HEK293 (cell line): ENCODE data around the gene ABCC3.
A peak's percentile ranks its signal among the peaks of the same experiment; 100 is the strongest.

ENCODE experiments used
- CTCF ChIA-PET: fragments of 350-600 bp; formaldehyde crosslinking; extraction: SDS; loops from one replicate; lab custom pipeline; 2021; ENCODE audit warnings: antibody characterized with exemption; lab: Yijun Ruan, JAX
- POLR2A ChIA-PET: fragments of 300-600 bp; formaldehyde crosslinking; extraction: SDS; loops from one replicate; lab custom pipeline; 2020; ENCODE audit warnings: antibody characterized with exemption, inconsistent platforms; lab: Yijun Ruan, JAX
- H3K27ac ChIP-seq: fragments of 200-500 bp; sonication (Bioruptor generic); 2 replicates; pipeline ENCODE4 v1.5.1; 2014; ENCODE audit warnings: low read depth, low read length, control low read depth, inconsistent platforms; ENCODE audit errors: extremely low read depth
- H3K36me3 ChIP-seq, 2 experiments: fragments of 200-500 bp in 1 of 2; sonication (Bioruptor generic) in 1 of 2; 1 replicate in 1 of 2; 2 replicates in 1 of 2; pipeline ENCODE4 v1.5.1; 2014 to 2017; ENCODE audit warnings: inconsistent platforms in 2 of 2, low read length in 2 of 2; ENCODE audit not compliant: control insufficient read depth in 2 of 2, insufficient read depth in 1 of 2
- H3K4me1 ChIP-seq: fragments of 200-500 bp; sonication (Bioruptor generic); 2 replicates; pipeline ENCODE4 v1.5.1; 2014; ENCODE audit warnings: mild to moderate bottlenecking, low read length, inconsistent platforms; ENCODE audit not compliant: control insufficient read depth, insufficient read depth
- H3K4me3 ChIP-seq: 2 replicates; pipeline ENCODE4 v1.5.1; 2011; ENCODE audit warnings: low read depth, mild to moderate bottlenecking, control low read depth, low read length, moderate library complexity
- H3K9me3 ChIP-seq: fragments of 200-500 bp; sonication (Bioruptor generic); 2 replicates; pipeline ENCODE4 v1.5.1; 2014; ENCODE audit warnings: low read depth, low read length, inconsistent platforms; ENCODE audit not compliant: control insufficient read depth, insufficient read depth
- EGR2 ChIP-seq: fragments of 450-650 bp; formaldehyde crosslinking; IDR thresholded peaks from 2 replicates; pipeline ENCODE4 v1.5.1; 2016; ENCODE audit warnings: low read depth, missing biosample characterization, missing genetic modification characterization
- KLF1 ChIP-seq: fragments of 450-650 bp; formaldehyde crosslinking; IDR thresholded peaks from 2 replicates; pipeline ENCODE4 v1.5.1; 2016; ENCODE audit warnings: missing biosample characterization, missing genetic modification characterization
- KLF9 ChIP-seq: fragments of 450-650 bp; formaldehyde crosslinking; IDR thresholded peaks from 2 replicates; pipeline ENCODE4 v1.5.1; 2016; ENCODE audit warnings: missing biosample characterization, missing genetic modification characterization, low read depth
- MEIS1 ChIP-seq: sonication (generic); formaldehyde crosslinking; IDR thresholded peaks from 2 replicates; pipeline ENCODE4 v1.8.1; 2022; ENCODE audit warnings: missing genetic modification reagents, mild to moderate bottlenecking, borderline replicate concordance
- PATZ1 ChIP-seq: fragments of 450-650 bp; formaldehyde crosslinking; IDR thresholded peaks from 2 replicates; pipeline ENCODE4 v1.5.1; 2016; ENCODE audit warnings: missing biosample characterization, missing genetic modification characterization
- PRDM1 ChIP-seq: fragments of 450-650 bp; formaldehyde crosslinking; IDR thresholded peaks from 2 replicates; pipeline ENCODE4; 2016; ENCODE audit warnings: missing biosample characterization, missing genetic modification characterization
- SCRT1 ChIP-seq: fragments of 450-650 bp; formaldehyde crosslinking; IDR thresholded peaks from 2 replicates; pipeline ENCODE4 v1.5.1; 2016; ENCODE audit warnings: missing biosample characterization, missing genetic modification characterization, borderline replicate concordance
- SP3 ChIP-seq: fragments of 450-650 bp; formaldehyde crosslinking; IDR thresholded peaks from 2 replicates; pipeline ENCODE4 v1.5.1; 2016; ENCODE audit warnings: missing biosample characterization, missing genetic modification characterization
- ZBTB20 ChIP-seq: fragments of 450-650 bp; formaldehyde crosslinking; IDR thresholded peaks from 2 replicates; pipeline ENCODE4 v1.5.1; 2016; ENCODE audit warnings: missing biosample characterization, missing genetic modification characterization
- ZBTB21 ChIP-seq: fragments of 450-650 bp; formaldehyde crosslinking; IDR thresholded peaks from 2 replicates; pipeline ENCODE4 v1.5.1; 2017; ENCODE audit warnings: missing biosample characterization, missing genetic modification characterization
- ZBTB48 ChIP-seq: fragments of 450-650 bp; formaldehyde crosslinking; IDR thresholded peaks from 2 replicates; pipeline ENCODE4 v1.5.1; 2016; ENCODE audit warnings: missing biosample characterization, missing genetic modification characterization
- ZFHX2 ChIP-seq: fragments of 450-650 bp; formaldehyde crosslinking; conservative IDR thresholded peaks from 2 replicates; pipeline ENCODE4 v1.5.1; 2016; ENCODE audit warnings: missing biosample characterization, missing genetic modification characterization
- ZFP41 ChIP-seq: fragments of 450-650 bp; formaldehyde crosslinking; IDR thresholded peaks from 2 replicates; pipeline ENCODE4 v1.5.1; 2016; ENCODE audit warnings: missing biosample characterization, missing genetic modification characterization, borderline replicate concordance
- ZNF10 ChIP-seq: fragments of 450-650 bp; formaldehyde crosslinking; IDR thresholded peaks from 2 replicates; pipeline ENCODE4 v1.5.1; 2017; ENCODE audit warnings: missing biosample characterization, missing genetic modification characterization
- ZNF121 ChIP-seq: fragments of 450-650 bp; formaldehyde crosslinking; IDR thresholded peaks from 2 replicates; pipeline ENCODE4 v1.5.1; 2016; ENCODE audit warnings: missing biosample characterization, missing genetic modification characterization
- ZNF24 ChIP-seq: fragments of 450-650 bp; formaldehyde crosslinking; IDR thresholded peaks from 2 replicates; pipeline ENCODE4 v1.5.1; 2016; ENCODE audit warnings: missing biosample characterization, missing genetic modification characterization
- ZNF354C ChIP-seq: fragments of 450-650 bp; formaldehyde crosslinking; IDR thresholded peaks from 2 replicates; pipeline ENCODE4 v1.5.1; 2016; ENCODE audit warnings: missing biosample characterization, missing genetic modification characterization, low read depth, borderline replicate concordance
- ZNF366 ChIP-seq: fragments of 450-650 bp; formaldehyde crosslinking; conservative IDR thresholded peaks from 2 replicates; pipeline ENCODE4 v1.5.1; 2016; ENCODE audit warnings: missing biosample characterization, missing genetic modification characterization
- ZNF521 ChIP-seq: fragments of 450-650 bp; formaldehyde crosslinking; IDR thresholded peaks from 2 replicates; pipeline ENCODE4 v1.5.1; 2017; ENCODE audit warnings: missing biosample characterization, mild to moderate bottlenecking, missing genetic modification characterization
- ZNF555 ChIP-seq: fragments of 450-650 bp; formaldehyde crosslinking; conservative IDR thresholded peaks from 2 replicates; pipeline ENCODE4 v1.5.1; 2017; ENCODE audit warnings: missing biosample characterization, mild to moderate bottlenecking, missing genetic modification characterization, inconsistent platforms
- ZNF571 ChIP-seq: fragments of 450-650 bp; formaldehyde crosslinking; IDR thresholded peaks from 2 replicates; pipeline ENCODE4 v1.5.0; 2017; ENCODE audit warnings: missing biosample characterization, missing genetic modification characterization
- ZNF585B ChIP-seq: fragments of 450-650 bp; formaldehyde crosslinking; IDR thresholded peaks from 2 replicates; pipeline ENCODE4 v1.5.1; 2016; ENCODE audit warnings: missing biosample characterization, missing genetic modification characterization
- ZNF670 ChIP-seq: fragments of 450-650 bp; formaldehyde crosslinking; IDR thresholded peaks from 2 replicates; pipeline ENCODE4 v1.5.1; 2016; ENCODE audit warnings: missing biosample characterization, missing genetic modification characterization, low read depth
- TF ChIP-seq, protein P1 (sequence below): fragments of 450-650 bp; formaldehyde crosslinking; IDR thresholded peaks from 2 replicates; pipeline ENCODE4 v1.5.1; 2017; ENCODE audit warnings: missing biosample characterization, mild to moderate bottlenecking, missing genetic modification characterization, moderate library complexity
- TF ChIP-seq, protein P2 (sequence below): fragments of 450-650 bp; formaldehyde crosslinking; IDR thresholded peaks from 2 replicates; pipeline ENCODE4 v1.5.1; 2017; ENCODE audit warnings: missing biosample characterization, missing genetic modification characterization
- TF ChIP-seq, protein P3 (sequence below): fragments of 450-650 bp; formaldehyde crosslinking; IDR thresholded peaks from 2 replicates; pipeline ENCODE4 v1.5.1; 2016; ENCODE audit warnings: missing biosample characterization, missing genetic modification characterization
- TF ChIP-seq, protein P4 (sequence below): fragments of 450-650 bp; IDR thresholded peaks from 2 replicates; pipeline ENCODE4 v1.5.1; 2018; ENCODE audit warnings: missing biosample characterization, mild to moderate bottlenecking, missing genetic modification characterization

ABCC3 gene

DNA sequence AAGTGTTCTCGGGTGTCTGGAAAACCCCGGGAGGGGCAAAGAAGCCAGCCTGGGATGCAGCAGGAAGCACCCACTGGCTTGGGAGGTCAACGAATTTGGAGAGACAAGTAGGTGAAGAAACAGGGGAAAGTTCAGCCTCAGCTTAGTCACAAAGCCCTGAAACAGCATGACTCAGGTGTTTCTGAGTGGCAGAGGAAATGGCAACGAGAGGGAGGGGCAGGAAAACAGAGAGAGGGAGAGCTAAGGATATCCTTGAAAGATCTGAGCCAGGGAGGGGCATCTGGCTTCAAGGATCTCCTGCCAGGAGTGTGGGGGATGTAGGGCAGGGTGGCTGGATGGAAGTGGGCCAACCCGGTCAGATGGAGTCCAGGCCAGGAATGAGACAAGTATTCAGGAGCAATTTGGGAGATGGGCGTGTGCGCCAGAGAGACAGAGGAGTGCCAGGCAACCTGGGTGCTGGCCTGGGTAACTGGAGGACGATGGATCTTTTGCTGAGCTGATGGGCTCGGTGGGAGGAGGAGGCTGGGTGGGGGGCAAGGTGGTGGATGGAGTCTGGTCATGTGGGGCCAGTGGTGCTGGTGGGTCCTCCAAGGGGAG lies 27.2 kb downstream of the ABCC3 start:
- POLR2A ChIA-PET = interaction anchor here (0.6 to 1.8 kb wide), 4 partner anchors 8 to 34 kb away, joined by 3 to 6 read pairs (median 4); no protein-coding TSS in a partner anchor
- CTCF ChIA-PET = interaction anchor here (0.5 to 3.4 kb wide), 7 partner anchors 24 to 111 kb away, joined by 3 to 13 read pairs (median 4); no protein-coding TSS in a partner anchor
- H3K9me3 ChIP-seq = no peaks in the 10 kb centered on the region
- H3K4me3 ChIP-seq = no peak overlapping the region
- no peaks in the 10 kb centered on the region; the same call in 1 of the 2 replicates for H3K4me1 ChIP-seq
- H3K27ac ChIP-seq = no peak overlapping the region
- H3K36me3 ChIP-seq = no peaks in the 10 kb centered on the region
- TF ChIP-seq ZNF571 (no peak), PRDM1 (peak; percentile 66), ZBTB48 (tag by site-specific recombination) (no peak), ZNF10 (tag by site-specific recombination) (peak; percentile 44; the same call in 1 of the 2 replicates), ZNF555 (no peak), SCRT1 (tag by site-specific recombination) (no peak), ZNF585B (tag by site-specific recombination) (no peak), SP3 (tag by site-specific recombination) (peak; percentile 38; the same call in 1 of the 2 replicates), ZNF366 (tag by site-specific recombination) (no peak), ZNF121 (tag by site-specific recombination) (no peak), MEIS1 (CRISPR knock-in tag) (no peak), ZFHX2 (tag by site-specific recombination) (0 out of 2 replicates have a peak, but pooled peaks have one; percentile 21), EGR2 (0 out of 2 replicates have a peak, but pooled peaks have one; percentile 34), ZFP41 (no peak), PATZ1 (tag by site-specific recombination) (peak; percentile 39; the same call in 1 of the 2 replicates), ZNF24 (tag by site-specific recombination) (no peak), ZNF354C (tag by site-specific recombination) (no peak), ZBTB21 (tag by site-specific recombination) (no peak), ZNF670 (tag by site-specific recombination) (no peak), ZBTB20 (tag by site-specific recombination) (peak; percentile 69), KLF1 (tag by site-specific recombination) (peak; percentile 81), KLF9 (tag by site-specific recombination) (peak; percentile 26; the same call in 1 of the 2 replicates), ZNF521 (tag by site-specific recombination) (no peak)
- TF ChIP-seq, protein P1, sequence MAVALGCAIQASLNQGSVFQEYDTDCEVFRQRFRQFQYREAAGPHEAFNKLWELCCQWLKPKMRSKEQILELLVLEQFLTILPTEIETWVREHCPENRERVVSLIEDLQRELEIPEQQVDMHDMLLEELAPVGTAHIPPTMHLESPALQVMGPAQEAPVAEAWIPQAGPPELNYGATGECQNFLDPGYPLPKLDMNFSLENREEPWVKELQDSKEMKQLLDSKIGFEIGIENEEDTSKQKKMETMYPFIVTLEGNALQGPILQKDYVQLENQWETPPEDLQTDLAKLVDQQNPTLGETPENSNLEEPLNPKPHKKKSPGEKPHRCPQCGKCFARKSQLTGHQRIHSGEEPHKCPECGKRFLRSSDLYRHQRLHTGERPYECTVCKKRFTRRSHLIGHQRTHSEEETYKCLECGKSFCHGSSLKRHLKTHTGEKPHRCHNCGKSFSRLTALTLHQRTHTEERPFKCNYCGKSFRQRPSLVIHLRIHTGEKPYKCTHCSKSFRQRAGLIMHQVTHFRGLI (tag by site-specific recombination) = no peak
- TF ChIP-seq, protein P2, sequence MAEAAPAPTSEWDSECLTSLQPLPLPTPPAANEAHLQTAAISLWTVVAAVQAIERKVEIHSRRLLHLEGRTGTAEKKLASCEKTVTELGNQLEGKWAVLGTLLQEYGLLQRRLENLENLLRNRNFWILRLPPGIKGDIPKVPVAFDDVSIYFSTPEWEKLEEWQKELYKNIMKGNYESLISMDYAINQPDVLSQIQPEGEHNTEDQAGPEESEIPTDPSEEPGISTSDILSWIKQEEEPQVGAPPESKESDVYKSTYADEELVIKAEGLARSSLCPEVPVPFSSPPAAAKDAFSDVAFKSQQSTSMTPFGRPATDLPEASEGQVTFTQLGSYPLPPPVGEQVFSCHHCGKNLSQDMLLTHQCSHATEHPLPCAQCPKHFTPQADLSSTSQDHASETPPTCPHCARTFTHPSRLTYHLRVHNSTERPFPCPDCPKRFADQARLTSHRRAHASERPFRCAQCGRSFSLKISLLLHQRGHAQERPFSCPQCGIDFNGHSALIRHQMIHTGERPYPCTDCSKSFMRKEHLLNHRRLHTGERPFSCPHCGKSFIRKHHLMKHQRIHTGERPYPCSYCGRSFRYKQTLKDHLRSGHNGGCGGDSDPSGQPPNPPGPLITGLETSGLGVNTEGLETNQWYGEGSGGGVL (tag by site-specific recombination) = peak; percentile 29; the same call in 1 of the 2 replicates
- TF ChIP-seq, protein P3, sequence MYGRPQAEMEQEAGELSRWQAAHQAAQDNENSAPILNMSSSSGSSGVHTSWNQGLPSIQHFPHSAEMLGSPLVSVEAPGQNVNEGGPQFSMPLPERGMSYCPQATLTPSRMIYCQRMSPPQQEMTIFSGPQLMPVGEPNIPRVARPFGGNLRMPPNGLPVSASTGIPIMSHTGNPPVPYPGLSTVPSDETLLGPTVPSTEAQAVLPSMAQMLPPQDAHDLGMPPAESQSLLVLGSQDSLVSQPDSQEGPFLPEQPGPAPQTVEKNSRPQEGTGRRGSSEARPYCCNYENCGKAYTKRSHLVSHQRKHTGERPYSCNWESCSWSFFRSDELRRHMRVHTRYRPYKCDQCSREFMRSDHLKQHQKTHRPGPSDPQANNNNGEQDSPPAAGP (tag by site-specific recombination) = peak; percentile 96
- TF ChIP-seq, protein P4, sequence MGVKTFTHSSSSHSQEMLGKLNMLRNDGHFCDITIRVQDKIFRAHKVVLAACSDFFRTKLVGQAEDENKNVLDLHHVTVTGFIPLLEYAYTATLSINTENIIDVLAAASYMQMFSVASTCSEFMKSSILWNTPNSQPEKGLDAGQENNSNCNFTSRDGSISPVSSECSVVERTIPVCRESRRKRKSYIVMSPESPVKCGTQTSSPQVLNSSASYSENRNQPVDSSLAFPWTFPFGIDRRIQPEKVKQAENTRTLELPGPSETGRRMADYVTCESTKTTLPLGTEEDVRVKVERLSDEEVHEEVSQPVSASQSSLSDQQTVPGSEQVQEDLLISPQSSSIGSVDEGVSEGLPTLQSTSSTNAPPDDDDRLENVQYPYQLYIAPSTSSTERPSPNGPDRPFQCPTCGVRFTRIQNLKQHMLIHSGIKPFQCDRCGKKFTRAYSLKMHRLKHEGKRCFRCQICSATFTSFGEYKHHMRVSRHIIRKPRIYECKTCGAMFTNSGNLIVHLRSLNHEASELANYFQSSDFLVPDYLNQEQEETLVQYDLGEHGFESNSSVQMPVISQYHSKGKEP (tag by site-specific recombination) = no peak
